SK-N-SH (cell line): Measurements from ENCODE around the gene PDE4C.

ENCODE experiments used
- EP300 ChIP-seq, 2 experiments: IDR thresholded peaks; 2 replicates each; pipeline versions ENCODE4 v1.4.0 to v1.6.1; 2012; ENCODE audit warnings: borderline replicate concordance in 1 of 2, low read depth in 1 of 2, low read length in 1 of 2
- EZH2phosphoT487 ChIP-seq: fragments of 200-600 bp; sonication (generic); IDR thresholded peaks from 2 replicates; pipeline ENCODE4 v1.6.1; 2017; ENCODE audit warnings: low read depth, mixed run types, mild to moderate bottlenecking, antibody characterized with exemption, moderate library complexity, borderline replicate concordance
- FOSL2 ChIP-seq: IDR thresholded peaks from 2 replicates; pipeline ENCODE4 v1.4.0; 2012; ENCODE audit warnings: low read depth, mild to moderate bottlenecking, moderate library complexity, borderline replicate concordance
- SIN3A ChIP-seq: IDR thresholded peaks from 2 replicates; pipeline ENCODE4 v1.6.1; 2012; ENCODE audit warnings: low read depth, mild to moderate bottlenecking, low read length, moderate library complexity, borderline replicate concordance
- SMC3 ChIP-seq: IDR thresholded peaks from 2 replicates; pipeline ENCODE4 v1.6.1; 2012; ENCODE audit warnings: low read depth, low read length, improper control_type of control experiment
- USF1 ChIP-seq: IDR thresholded peaks from 2 replicates; pipeline ENCODE4 v1.4.0; 2012; ENCODE audit warnings: low read depth, borderline replicate concordance
- TF ChIP-seq, protein P1 (sequence below): fragments of 200-600 bp; sonication (generic); IDR thresholded peaks from 2 replicates; pipeline ENCODE4 v1.6.1; 2017; ENCODE audit warnings: antibody characterized with exemption, mild to moderate bottlenecking, moderate library complexity

- TF ChIP-seq FOSL2 (no peak), SMC3 (no peak), EZH2phosphoT487 (no peak), USF1 (no peak), SIN3A (no peak), EP300 (IDR thresholded peaks at IDR 0.05; ENCODE audit: borderline replicate concordance in 1 of 2, low read depth in 1 of 2, low read length in 1 of 2) (no peak)
- TF ChIP-seq, protein P1, sequence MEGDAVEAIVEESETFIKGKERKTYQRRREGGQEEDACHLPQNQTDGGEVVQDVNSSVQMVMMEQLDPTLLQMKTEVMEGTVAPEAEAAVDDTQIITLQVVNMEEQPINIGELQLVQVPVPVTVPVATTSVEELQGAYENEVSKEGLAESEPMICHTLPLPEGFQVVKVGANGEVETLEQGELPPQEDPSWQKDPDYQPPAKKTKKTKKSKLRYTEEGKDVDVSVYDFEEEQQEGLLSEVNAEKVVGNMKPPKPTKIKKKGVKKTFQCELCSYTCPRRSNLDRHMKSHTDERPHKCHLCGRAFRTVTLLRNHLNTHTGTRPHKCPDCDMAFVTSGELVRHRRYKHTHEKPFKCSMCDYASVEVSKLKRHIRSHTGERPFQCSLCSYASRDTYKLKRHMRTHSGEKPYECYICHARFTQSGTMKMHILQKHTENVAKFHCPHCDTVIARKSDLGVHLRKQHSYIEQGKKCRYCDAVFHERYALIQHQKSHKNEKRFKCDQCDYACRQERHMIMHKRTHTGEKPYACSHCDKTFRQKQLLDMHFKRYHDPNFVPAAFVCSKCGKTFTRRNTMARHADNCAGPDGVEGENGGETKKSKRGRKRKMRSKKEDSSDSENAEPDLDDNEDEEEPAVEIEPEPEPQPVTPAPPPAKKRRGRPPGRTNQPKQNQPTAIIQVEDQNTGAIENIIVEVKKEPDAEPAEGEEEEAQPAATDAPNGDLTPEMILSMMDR = no peak
Observed at GRCh38 chr19:18176367-18177310, 49.6 kb downstream of the PDE4C start.
